Esophagus squamous epithelium (tissue), 4 donors: ENCODE results near the gene CTNNA2.

Source experiments
- POLR2A ChIP-seq, 4 donors: fragments of 450-650 bp; IDR thresholded peaks; one replicate each; pipeline ENCODE4 v1.6.1; 2017; ENCODE audit warnings: antibody characterized with exemption in 4 of 4, mild to moderate bottlenecking in 4 of 4, moderate library complexity in 3 of 4
- TF ChIP-seq, protein P1 (sequence below), 6 experiments: fragments of 450-650 bp in 4 of 6; fragments of 200-600 bp in 2 of 6; sonication (generic) in 2 of 6; IDR thresholded peaks; one replicate each; pipeline ENCODE4 v1.5.1; 2016 to 2019; ENCODE audit warnings: antibody characterized with exemption in 6 of 6, mild to moderate bottlenecking in 4 of 6, moderate library complexity in 4 of 6

DNA sequence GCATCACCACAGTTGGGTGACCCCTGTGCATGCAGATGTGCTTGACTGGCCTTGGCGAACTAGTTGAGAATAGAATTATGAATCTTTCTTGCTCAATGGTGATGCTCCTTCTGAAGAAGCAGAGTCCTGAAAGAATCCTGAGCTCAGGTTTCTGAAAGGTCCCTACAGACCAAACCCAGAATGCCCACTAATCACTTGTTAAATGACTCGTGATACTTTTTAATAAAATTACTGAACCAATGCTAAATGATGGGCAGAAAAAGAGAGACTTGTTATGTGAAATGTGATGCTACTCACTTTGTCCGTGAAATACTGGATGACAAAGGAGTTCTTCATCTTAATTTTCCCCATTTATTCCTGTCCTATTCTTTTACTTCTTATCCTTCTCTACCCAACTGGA lies 1055.2 kb downstream of the CTNNA2 start:
- TF ChIP-seq, protein P1, sequence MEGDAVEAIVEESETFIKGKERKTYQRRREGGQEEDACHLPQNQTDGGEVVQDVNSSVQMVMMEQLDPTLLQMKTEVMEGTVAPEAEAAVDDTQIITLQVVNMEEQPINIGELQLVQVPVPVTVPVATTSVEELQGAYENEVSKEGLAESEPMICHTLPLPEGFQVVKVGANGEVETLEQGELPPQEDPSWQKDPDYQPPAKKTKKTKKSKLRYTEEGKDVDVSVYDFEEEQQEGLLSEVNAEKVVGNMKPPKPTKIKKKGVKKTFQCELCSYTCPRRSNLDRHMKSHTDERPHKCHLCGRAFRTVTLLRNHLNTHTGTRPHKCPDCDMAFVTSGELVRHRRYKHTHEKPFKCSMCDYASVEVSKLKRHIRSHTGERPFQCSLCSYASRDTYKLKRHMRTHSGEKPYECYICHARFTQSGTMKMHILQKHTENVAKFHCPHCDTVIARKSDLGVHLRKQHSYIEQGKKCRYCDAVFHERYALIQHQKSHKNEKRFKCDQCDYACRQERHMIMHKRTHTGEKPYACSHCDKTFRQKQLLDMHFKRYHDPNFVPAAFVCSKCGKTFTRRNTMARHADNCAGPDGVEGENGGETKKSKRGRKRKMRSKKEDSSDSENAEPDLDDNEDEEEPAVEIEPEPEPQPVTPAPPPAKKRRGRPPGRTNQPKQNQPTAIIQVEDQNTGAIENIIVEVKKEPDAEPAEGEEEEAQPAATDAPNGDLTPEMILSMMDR (IDR thresholded peaks at IDR 0.05) = no peak
- TF ChIP-seq POLR2A (IDR thresholded peaks at IDR 0.05) = no peak
